ENCODE results near the gene SERINC1.
A peak's percentile ranks its signal among the peaks of the same experiment; 100 is the strongest.

The SERINC1 gene

GRCh38 chr6:122408702-122409458 is 62.7 kb downstream of the SERINC1 start:
- Histone ChIP-seq H3K27me3 (ENCODE audit: control insufficient read depth, insufficient read depth, low read length) (no peaks in the 10 kb centered on the region; the same call in 1 of the 2 replicates), H3K27ac (ENCODE audit: low read length) (no peak overlapping the region), H3K36me3 (ENCODE audit: control insufficient read depth, insufficient read depth, low read length) (no peaks in the 10 kb centered on the region), H3K9me3 (ENCODE audit: control insufficient read depth, insufficient read depth, low read length) (no peaks in the 10 kb centered on the region), H3K4me1 (ENCODE audit: control insufficient read depth, insufficient read depth, low read length) (no peaks in the 10 kb centered on the region), H3K4me3 (ENCODE audit: low read length) (no peak overlapping the region)
- no CpG with 5 or more reads among the region's 6 CpGs for WGBS (ENCODE audit: insufficient coverage, insufficient read length)
- no peak for DNase-seq (ENCODE audit: low read depth, low spot score)

- Histone ChIP-seq H3K27ac (ENCODE audit: low read length) (no peak overlapping the region), H3K9me3 (ENCODE audit: control insufficient read depth, insufficient read depth, low read length) (no peaks in the 10 kb centered on the region), H3K36me3 (ENCODE audit: control insufficient read depth, insufficient read depth, low read length) (no peaks in the 10 kb centered on the region), H3K4me1 (ENCODE audit: control insufficient read depth, insufficient read depth, low read length) (no peaks in the 10 kb centered on the region), H3K4me3 (ENCODE audit: low read length) (no peak overlapping the region), H3K27me3 (ENCODE audit: control insufficient read depth, insufficient read depth, low read length) (no peaks in the 10 kb centered on the region; the same call in 1 of the 2 replicates)
- no CpG with 5 or more reads among the region's 1 CpG for WGBS (ENCODE audit: insufficient coverage, insufficient read length)
- DNase-seq (ENCODE audit: low read depth, low spot score): no peak
These were observed 63.4 kb downstream of the SERINC1 start for GRCh38 chr6:122408240-122408639.

- H3K4me3 ChIP-seq (ENCODE audit: low read length): no peak overlapping the region
- H3K27me3 ChIP-seq (ENCODE audit: control insufficient read depth, insufficient read depth, low read length): no peaks in the 10 kb centered on the region; the same call in 1 of the 2 replicates
- H3K27ac ChIP-seq (ENCODE audit: low read length): no peak overlapping the region
- no peaks in the 10 kb centered on the region for H3K4me1 ChIP-seq (ENCODE audit: control insufficient read depth, insufficient read depth, low read length)
- WGBS (ENCODE audit: insufficient coverage, insufficient read length): no CpG with 5 or more reads among the region's 4 CpGs
- no peak for DNase-seq (ENCODE audit: low read depth, low spot score)
- H3K36me3 ChIP-seq (ENCODE audit: control insufficient read depth, insufficient read depth, low read length): no peaks in the 10 kb centered on the region
- H3K9me3 ChIP-seq (ENCODE audit: control insufficient read depth, insufficient read depth, low read length): no peaks in the 10 kb centered on the region
These were observed 63.9 kb downstream of the SERINC1 start for GRCh38 chr6:122407712-122408111.

- Histone ChIP-seq H3K9me3 (ENCODE audit: control insufficient read depth, insufficient read depth, low read length) (no peaks in the 10 kb centered on the region), H3K27ac (ENCODE audit: low read length) (no peak overlapping the region), H3K36me3 (ENCODE audit: control insufficient read depth, insufficient read depth, low read length) (no peaks in the 10 kb centered on the region), H3K4me3 (ENCODE audit: low read length) (no peak overlapping the region), H3K27me3 (ENCODE audit: control insufficient read depth, insufficient read depth, low read length) (no peaks in the 10 kb centered on the region; the same call in 1 of the 2 replicates), H3K4me1 (ENCODE audit: control insufficient read depth, insufficient read depth, low read length) (no peaks in the 10 kb centered on the region)
- DNase-seq (ENCODE audit: low read depth, low spot score): no peak
- no CpG with 5 or more reads among the region's 1 CpG for WGBS (ENCODE audit: insufficient coverage, insufficient read length)
These were observed 65.4 kb downstream of the SERINC1 start for GRCh38 chr6:122406187-122406586.

GRCh38 chr6:122405417-122405816 is 66.2 kb downstream of the SERINC1 start:
- no peaks in the 10 kb centered on the region for H3K36me3 ChIP-seq (ENCODE audit: control insufficient read depth, insufficient read depth, low read length)
- H3K9me3 ChIP-seq (ENCODE audit: control insufficient read depth, insufficient read depth, low read length): no peaks in the 10 kb centered on the region
- H3K4me3 ChIP-seq (ENCODE audit: low read length): no peak overlapping the region
- H3K4me1 ChIP-seq (ENCODE audit: control insufficient read depth, insufficient read depth, low read length): no peaks in the 10 kb centered on the region; the same call in 1 of the 2 replicates
- H3K27ac ChIP-seq (ENCODE audit: low read length): no peak overlapping the region
- DNase-seq (ENCODE audit: low read depth, low spot score): no peak
- no peaks in the 10 kb centered on the region; the same call in 1 of the 2 replicates for H3K27me3 ChIP-seq (ENCODE audit: control insufficient read depth, insufficient read depth, low read length)
- no CpG with 5 or more reads among the region's 1 CpG for WGBS (ENCODE audit: insufficient coverage, insufficient read length)

GRCh38 chr6:122404444-122404843 is 67.2 kb downstream of the SERINC1 start:
- Histone ChIP-seq H3K27me3 (ENCODE audit: control insufficient read depth, insufficient read depth, low read length) (no peaks in the 10 kb centered on the region; the same call in 1 of the 2 replicates), H3K9me3 (ENCODE audit: control insufficient read depth, insufficient read depth, low read length) (no peaks in the 10 kb centered on the region), H3K4me1 (ENCODE audit: control insufficient read depth, insufficient read depth, low read length) (no peaks in the 10 kb centered on the region; the same call in 1 of the 2 replicates), H3K27ac (ENCODE audit: low read length) (no peak overlapping the region), H3K4me3 (ENCODE audit: low read length) (no peak overlapping the region), H3K36me3 (ENCODE audit: control insufficient read depth, insufficient read depth, low read length) (no peaks in the 10 kb centered on the region)
- WGBS (ENCODE audit: insufficient coverage, insufficient read length): no CpG with 5 or more reads among the region's 2 CpGs
- no peak for DNase-seq (ENCODE audit: low read depth, low spot score)

- Histone ChIP-seq H3K27me3 (ENCODE audit: control insufficient read depth, insufficient read depth, low read length) (peaks cover 3% of the 10 kb centered on the region; the same call in 1 of the 2 replicates), H3K4me3 (ENCODE audit: low read length) (no peak overlapping the region), H3K27ac (ENCODE audit: low read length) (no peak overlapping the region), H3K4me1 (ENCODE audit: control insufficient read depth, insufficient read depth, low read length) (peaks cover 2% of the 10 kb centered on the region; the same call in 1 of the 2 replicates), H3K36me3 (ENCODE audit: control insufficient read depth, insufficient read depth, low read length) (no peaks in the 10 kb centered on the region), H3K9me3 (ENCODE audit: control insufficient read depth, insufficient read depth, low read length) (no peaks in the 10 kb centered on the region)
- no CpG with 5 or more reads among the region's 4 CpGs for WGBS (ENCODE audit: insufficient coverage, insufficient read length)
- DNase-seq (ENCODE audit: low read depth, low spot score): no peak
These were observed 70.5 kb downstream of the SERINC1 start for GRCh38 chr6:122401104-122401503.

GRCh38 chr6:122400462-122401089 is 71.0 kb downstream of the SERINC1 start:
- no peak overlapping the region; the same call in 1 of the 2 replicates for H3K4me3 ChIP-seq (ENCODE audit: low read length)
- peaks cover 2% of the 10 kb centered on the region; the same call in 1 of the 2 replicates for H3K4me1 ChIP-seq (ENCODE audit: control insufficient read depth, insufficient read depth, low read length)
- WGBS (ENCODE audit: insufficient coverage, insufficient read length): 100% methylated on average over 1 of the region's 4 CpGs
- peaks cover 7% of the 10 kb centered on the region; the same call in 1 of the 2 replicates for H3K27me3 ChIP-seq (ENCODE audit: control insufficient read depth, insufficient read depth, low read length)
- no peaks in the 10 kb centered on the region for H3K36me3 ChIP-seq (ENCODE audit: control insufficient read depth, insufficient read depth, low read length)
- DNase-seq (ENCODE audit: low read depth, low spot score): no peak
- H3K27ac ChIP-seq (ENCODE audit: low read length): no peak overlapping the region
- no peaks in the 10 kb centered on the region for H3K9me3 ChIP-seq (ENCODE audit: control insufficient read depth, insufficient read depth, low read length)

GRCh38 chr6:122400121-122400450 is 71.5 kb downstream of the SERINC1 start:
- Histone ChIP-seq H3K27me3 (ENCODE audit: control insufficient read depth, insufficient read depth, low read length) (peaks cover 10% of the 10 kb centered on the region; the same call in 1 of the 2 replicates), H3K9me3 (ENCODE audit: control insufficient read depth, insufficient read depth, low read length) (no peaks in the 10 kb centered on the region), H3K4me1 (ENCODE audit: control insufficient read depth, insufficient read depth, low read length) (peaks cover 2% of the 10 kb centered on the region; the same call in 1 of the 2 replicates), H3K27ac (ENCODE audit: low read length) (no peak overlapping the region), H3K36me3 (ENCODE audit: control insufficient read depth, insufficient read depth, low read length) (no peaks in the 10 kb centered on the region), H3K4me3 (ENCODE audit: low read length) (peak overlapping the region; percentile 96; the same call in 1 of the 2 replicates)
- WGBS (ENCODE audit: insufficient coverage, insufficient read length): no CpG with 5 or more reads among the region's 20 CpGs
- no peak for DNase-seq (ENCODE audit: low read depth, low spot score)

- Histone ChIP-seq H3K27ac (ENCODE audit: low read length) (no peak within 1 kb of the TSS), H3K36me3 (ENCODE audit: control insufficient read depth, insufficient read depth, low read length) (no peaks in the 10 kb centered on the region), H3K27me3 (ENCODE audit: control insufficient read depth, insufficient read depth, low read length) (peaks cover 14% of the 10 kb centered on the region), H3K4me1 (ENCODE audit: control insufficient read depth, insufficient read depth, low read length) (peaks cover 2% of the 10 kb centered on the region; the same call in 1 of the 2 replicates), H3K9me3 (ENCODE audit: control insufficient read depth, insufficient read depth, low read length) (no peaks in the 10 kb centered on the region), H3K4me3 (ENCODE audit: low read length) (peak within 1 kb of the TSS; percentile 96)
- no CpG with 5 or more reads among the region's 82 CpGs for WGBS (ENCODE audit: insufficient coverage, insufficient read length)
- peak; percentile 84 for DNase-seq (ENCODE audit: low read depth, low spot score)
These were observed 72.1 kb downstream of the SERINC1 start, which contains the start of gene HSF2 for GRCh38 chr6:122399348-122400120. Gene HSF2 (plus strand): TSS chr6:122399652. CDS start chr6:122399738, 86 bp downstream.
